Sigmoid colon (tissue), 7 donors: ENCODE data around the gene HDLBP. TPM values are rescaled to one million over a fixed set of nuclear protein-coding genes. Genes with fewer than 3 reads are reported as not detected.

ENCODE experiments used
- DNase-seq: peaks from one replicate; pipeline ENCODE4 v3.0.0-alpha.2; 2019
- H3K27ac ChIP-seq, 4 donors: fragments of 200-600 bp; sonication (generic); one replicate each; pipeline ENCODE4 v1.5.1; 2016 to 2019; ENCODE audit warnings: mild to moderate bottlenecking in 1 of 4
- H3K27me3 ChIP-seq, 3 donors: fragments of 200-600 bp; sonication (generic); one replicate each; pipeline ENCODE4 v1.5.1; 2019; ENCODE audit warnings: mild to moderate bottlenecking in 1 of 3
- H3K36me3 ChIP-seq, 4 donors: fragments of 200-600 bp; sonication (generic); one replicate each; pipeline ENCODE4 v1.5.1; 2016 to 2019
- H3K4me1 ChIP-seq, 4 donors: fragments of 200-600 bp; sonication (generic); one replicate each; pipeline ENCODE4 v1.5.1; 2017 to 2019
- H3K4me3 ChIP-seq, 4 donors: fragments of 200-600 bp; sonication (generic); one replicate each; pipeline ENCODE4 v1.5.1; 2017 to 2019; ENCODE audit warnings: mild to moderate bottlenecking in 2 of 4, moderate library complexity in 1 of 4
- H3K9me3 ChIP-seq, 4 donors: fragments of 200-600 bp in 3 of 4; sonication (generic) in 3 of 4; one replicate each; pipeline versions ENCODE4 v1.5.1 to v1.6.1; 2013 to 2019
- CTCF ChIP-seq, 4 experiments: fragments of 450-650 bp in 3 of 4; fragments of 200-600 bp in 1 of 4; IDR thresholded peaks; one replicate each; pipeline ENCODE4 v1.5.1; 2016 to 2019; ENCODE audit warnings: antibody characterized with exemption in 4 of 4, mild to moderate bottlenecking in 3 of 4, moderate library complexity in 2 of 4
- EP300 ChIP-seq, 4 donors: sonication (generic); formaldehyde crosslinking; IDR thresholded peaks; one replicate each; pipeline ENCODE4 v1.6.1; 2017; ENCODE audit warnings: antibody characterized with exemption in 4 of 4
- POLR2A ChIP-seq, 2 donors: fragments of 450-650 bp; IDR thresholded peaks; one replicate each; pipeline ENCODE4 v1.6.1; 2016; ENCODE audit warnings: antibody characterized with exemption in 2 of 2, mild to moderate bottlenecking in 2 of 2, moderate library complexity in 2 of 2
- POLR2AphosphoS5 ChIP-seq, 4 donors: sonication (generic); formaldehyde crosslinking; IDR thresholded peaks; one replicate each; pipeline ENCODE4 v1.6.1; 2017; ENCODE audit warnings: antibody characterized with exemption in 4 of 4
- WGBS, 2 donors: extraction: QIAGEN DNeasy Blood & Tissue Kit; methylation state at CpG; one replicate each; pipeline ENCODE4 v1.1.7; 2013; 5-methylcytosine and 5-hydroxymethylcytosine counted together
- intact Hi-C: fragments of 100-400 bp; cut with DNase I; formaldehyde crosslinking; loops from one replicate; pipeline ENCODE4 v1.15.1; 2023
- polyA plus RNA-seq, 3 donors: library from polyadenylated mRNA; stranded (reverse); fragments of 200-250 nt; gene quantifications; one replicate each; pipeline ENCODE4 v1.2.3, GENCODE V29; 2013
- total RNA-seq, 4 donors: library from RNA; depleted of rRNA; stranded (reverse); fragments of >200 nt; gene quantifications; one replicate each; pipeline ENCODE4 v1.1.0, GENCODE V29; 2016
- donor health status: healthy with polysubstance abuse.
- donor health status: Bipolar disorder and iron deficiency.
- donor health status: healthy.

Gene HDLBP
- total and polyA plus RNA-seq, 7 donors: 115 to 281 (median 201) TPM

DNA sequence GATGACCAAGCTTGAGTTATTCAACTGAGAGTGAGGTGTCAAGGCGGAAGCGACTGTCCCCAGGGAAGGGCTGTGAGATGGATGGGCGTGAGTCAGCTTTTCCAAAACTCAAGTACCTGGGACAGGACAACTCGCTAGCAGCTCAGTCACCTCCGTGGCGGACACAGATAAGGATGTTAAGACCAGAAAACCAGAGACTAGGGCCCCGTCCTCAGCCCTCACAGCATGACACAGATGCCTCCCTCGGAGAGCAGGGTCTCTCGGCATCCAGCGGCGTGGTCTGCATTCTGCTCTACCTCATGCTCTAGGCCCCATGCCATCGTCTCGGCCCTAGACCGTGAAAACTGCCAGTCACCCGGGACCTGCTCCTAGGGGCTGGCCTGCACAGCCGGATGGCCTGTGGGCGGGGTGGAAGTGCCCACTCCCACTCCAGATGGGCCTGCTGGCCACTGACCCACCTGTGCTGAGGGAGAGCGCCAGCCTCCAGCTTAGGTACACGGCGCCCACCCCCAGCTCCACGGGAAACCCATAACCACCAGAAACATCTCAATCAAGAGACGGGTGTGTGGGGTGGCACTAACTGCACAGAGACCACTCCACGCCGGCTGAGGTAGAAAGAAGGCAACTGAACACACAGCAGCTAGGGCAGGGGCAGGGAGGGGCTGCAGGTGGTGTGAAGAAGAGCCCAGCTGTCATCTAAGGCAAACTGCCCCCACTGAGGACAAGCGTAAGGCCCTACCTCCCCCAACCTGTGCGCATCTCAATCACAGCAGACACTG is 87.2 kb downstream of the HDLBP start:
- no peak for DNase-seq
- no peak overlapping the region for H3K4me3 ChIP-seq
- no peaks in the 10 kb centered on the region for H3K27me3 ChIP-seq
- no peaks in the 10 kb centered on the region for H3K9me3 ChIP-seq
- peaks cover 0 to 14% (median 8%) of the 10 kb centered on the region in 4 donors for H3K4me1 ChIP-seq
- no peak overlapping the region for H3K27ac ChIP-seq
- H3K36me3 ChIP-seq: peaks cover 48 to 82% (median 67%) of the 10 kb centered on the region in 4 donors
- intact Hi-C loops: no loop called here
- TF ChIP-seq CTCF (IDR thresholded peaks at IDR 0.05): no peak
- TF ChIP-seq EP300 (IDR thresholded peaks at IDR 0.05): no peak
- no peak for TF ChIP-seq POLR2A (IDR thresholded peaks at IDR 0.05)
- TF ChIP-seq POLR2AphosphoS5 (IDR thresholded peaks at IDR 0.05): no peak
- WGBS, 2 donors: 94 to 95% methylated on average over 26 of the region's 26 CpGs

- H3K36me3 ChIP-seq: peaks cover 41 to 75% (median 60%) of the 10 kb centered on the region in 4 donors
- TF ChIP-seq POLR2A (IDR thresholded peaks at IDR 0.05) (no peak), EP300 (IDR thresholded peaks at IDR 0.05) (no peak), POLR2AphosphoS5 (IDR thresholded peaks at IDR 0.05) (no peak), CTCF (IDR thresholded peaks at IDR 0.05) (no peak)
- no peaks in the 10 kb centered on the region for H3K9me3 ChIP-seq
- 90 to 93% methylated on average over 8 of the region's 8 CpGs for WGBS, 2 donors
- no peaks in the 10 kb centered on the region for H3K27me3 ChIP-seq
- intact Hi-C loops: no loop called here
- H3K4me3 ChIP-seq: no peak overlapping the region
- H3K4me1 ChIP-seq: peaks cover 0 to 14% (median 8%) of the 10 kb centered on the region in 4 donors
- H3K27ac ChIP-seq: no peak overlapping the region
- DNase-seq: no peak
Measured at GRCh38 chr2:241227594-241227993, 87.9 kb downstream of the HDLBP start.

GRCh38 chr2:241226723-241227572 is 88.5 kb downstream of the HDLBP start:
- intact Hi-C loops: no loop called here
- no peaks in the 10 kb centered on the region for H3K27me3 ChIP-seq
- no peak for DNase-seq
- peaks cover 37 to 69% (median 55%) of the 10 kb centered on the region in 4 donors for H3K36me3 ChIP-seq
- H3K27ac ChIP-seq: no peak overlapping the region
- no peak overlapping the region for H3K4me3 ChIP-seq
- no peaks in the 10 kb centered on the region for H3K9me3 ChIP-seq
- 82 to 86% methylated on average over 19 of the region's 19 CpGs for WGBS, 2 donors
- TF ChIP-seq POLR2A (IDR thresholded peaks at IDR 0.05) (no peak), CTCF (IDR thresholded peaks at IDR 0.05) (no peak), EP300 (IDR thresholded peaks at IDR 0.05) (no peak), POLR2AphosphoS5 (IDR thresholded peaks at IDR 0.05) (no peak)
- H3K4me1 ChIP-seq: peaks cover 0 to 14% (median 8%) of the 10 kb centered on the region in 4 donors

DNA sequence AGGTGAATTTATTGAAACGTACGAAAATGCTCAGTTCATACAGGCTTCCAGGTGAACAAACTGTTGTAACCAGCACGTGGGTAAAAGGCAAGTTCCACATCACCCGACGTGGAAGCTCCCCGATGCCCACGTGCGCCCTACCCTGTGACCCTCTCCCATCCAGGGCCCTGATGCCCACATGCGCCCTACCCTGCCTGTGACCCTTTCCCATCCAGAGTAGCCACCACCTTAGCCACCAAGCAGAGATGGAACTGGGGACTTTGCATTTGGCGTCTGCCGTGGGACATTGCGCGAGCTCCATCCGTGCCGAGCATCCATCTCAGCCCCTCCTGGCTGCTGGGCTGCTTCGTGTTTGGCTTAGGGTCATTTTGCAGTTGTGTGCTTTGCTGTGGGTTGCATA is 89.5 kb downstream of the HDLBP start:
- DNase-seq: no peak
- Histone ChIP-seq H3K4me1 (peaks cover 0 to 14% (median 8%) of the 10 kb centered on the region in 4 donors), H3K4me3 (no peak overlapping the region), H3K9me3 (no peaks in the 10 kb centered on the region), H3K36me3 (peaks cover 28 to 59% (median 46%) of the 10 kb centered on the region in 4 donors), H3K27me3 (no peaks in the 10 kb centered on the region), H3K27ac (no peak overlapping the region)
- WGBS, 2 donors: 94 to 95% methylated on average over 16 of the region's 16 CpGs
- intact Hi-C loops: no loop called here
- no peak for TF ChIP-seq POLR2A (IDR thresholded peaks at IDR 0.05)
- TF ChIP-seq CTCF (IDR thresholded peaks at IDR 0.05): no peak
- no peak for TF ChIP-seq EP300 (IDR thresholded peaks at IDR 0.05)
- no peak for TF ChIP-seq POLR2AphosphoS5 (IDR thresholded peaks at IDR 0.05)
